Measurements from ENCODE around the gene SOCS6. TPM values are rescaled to one million over a fixed set of nuclear protein-coding genes. Genes with fewer than 3 reads are reported as not detected.

Gene SOCS6
- total and polyA plus RNA-seq, 2 of the 13 experiments (the other 11 are each of a cell fraction or from before 2014, with no cell fraction given) = 18.6 to 38.3 TPM

- no peak for TF ChIP-seq AKNA (CRISPR knock-in tag; IDR thresholded peaks at IDR 0.05; ENCODE audit: borderline replicate concordance)
- TF ChIP-seq ZNF282 (IDR thresholded peaks at IDR 0.05; ENCODE audit: partially characterized antibody) = no peak
- no peak for TF ChIP-seq SSRP1 (CRISPR knock-in tag; IDR thresholded peaks at IDR 0.05)
- no peak; the same call in 1 of the 2 replicates for TF ChIP-seq NR2F6 (IDR thresholded peaks at IDR 0.05)
- peak; percentile 41; the same call in 1 of the 2 replicates for TF ChIP-seq NR2F6 (CRISPR knock-in tag; IDR thresholded peaks at IDR 0.05)
- TF ChIP-seq ADNP (CRISPR knock-in tag; IDR thresholded peaks at IDR 0.05) = no peak
- TF ChIP-seq, protein P1, sequence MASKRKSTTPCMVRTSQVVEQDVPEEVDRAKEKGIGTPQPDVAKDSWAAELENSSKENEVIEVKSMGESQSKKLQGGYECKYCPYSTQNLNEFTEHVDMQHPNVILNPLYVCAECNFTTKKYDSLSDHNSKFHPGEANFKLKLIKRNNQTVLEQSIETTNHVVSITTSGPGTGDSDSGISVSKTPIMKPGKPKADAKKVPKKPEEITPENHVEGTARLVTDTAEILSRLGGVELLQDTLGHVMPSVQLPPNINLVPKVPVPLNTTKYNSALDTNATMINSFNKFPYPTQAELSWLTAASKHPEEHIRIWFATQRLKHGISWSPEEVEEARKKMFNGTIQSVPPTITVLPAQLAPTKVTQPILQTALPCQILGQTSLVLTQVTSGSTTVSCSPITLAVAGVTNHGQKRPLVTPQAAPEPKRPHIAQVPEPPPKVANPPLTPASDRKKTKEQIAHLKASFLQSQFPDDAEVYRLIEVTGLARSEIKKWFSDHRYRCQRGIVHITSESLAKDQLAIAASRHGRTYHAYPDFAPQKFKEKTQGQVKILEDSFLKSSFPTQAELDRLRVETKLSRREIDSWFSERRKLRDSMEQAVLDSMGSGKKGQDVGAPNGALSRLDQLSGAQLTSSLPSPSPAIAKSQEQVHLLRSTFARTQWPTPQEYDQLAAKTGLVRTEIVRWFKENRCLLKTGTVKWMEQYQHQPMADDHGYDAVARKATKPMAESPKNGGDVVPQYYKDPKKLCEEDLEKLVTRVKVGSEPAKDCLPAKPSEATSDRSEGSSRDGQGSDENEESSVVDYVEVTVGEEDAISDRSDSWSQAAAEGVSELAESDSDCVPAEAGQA (IDR thresholded peaks at IDR 0.05; ENCODE audit: low read depth) = no peak
- TF ChIP-seq, protein P1 (CRISPR knock-in tag; IDR thresholded peaks at IDR 0.05; ENCODE audit: borderline replicate concordance) = no peak
- no peak for TF ChIP-seq AGO1 (IDR thresholded peaks at IDR 0.05; ENCODE audit: low read depth, low read length, poor library complexity, severe bottlenecking)
- no peak for TF ChIP-seq POGZ (CRISPR knock-in tag; IDR thresholded peaks at IDR 0.05)
- TF ChIP-seq FOXA1 (IDR thresholded peaks at IDR 0.05) = no peak
- TF ChIP-seq FOXA1 (CRISPR knock-in tag; IDR thresholded peaks at IDR 0.05) = no peak
- TF ChIP-seq MBD4 (IDR thresholded peaks at IDR 0.05; ENCODE audit: borderline replicate concordance, low read length) = no peak
- TF ChIP-seq, protein P2, sequence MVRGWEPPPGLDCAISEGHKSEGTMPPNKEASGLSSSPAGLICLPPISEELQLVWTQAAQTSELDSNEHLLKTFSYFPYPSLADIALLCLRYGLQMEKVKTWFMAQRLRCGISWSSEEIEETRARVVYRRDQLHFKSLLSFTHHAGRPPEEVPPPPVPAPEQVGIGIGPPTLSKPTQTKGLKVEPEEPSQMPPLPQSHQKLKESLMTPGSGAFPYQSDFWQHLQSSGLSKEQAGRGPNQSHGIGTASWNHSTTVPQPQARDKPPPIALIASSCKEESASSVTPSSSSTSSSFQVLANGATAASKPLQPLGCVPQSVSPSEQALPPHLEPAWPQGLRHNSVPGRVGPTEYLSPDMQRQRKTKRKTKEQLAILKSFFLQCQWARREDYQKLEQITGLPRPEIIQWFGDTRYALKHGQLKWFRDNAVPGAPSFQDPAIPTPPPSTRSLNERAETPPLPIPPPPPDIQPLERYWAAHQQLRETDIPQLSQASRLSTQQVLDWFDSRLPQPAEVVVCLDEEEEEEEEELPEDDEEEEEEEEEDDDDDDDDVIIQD (CRISPR knock-in tag; IDR thresholded peaks at IDR 0.05; ENCODE audit: low read depth) = 0 out of 2 replicates have a peak, but pooled peaks have one; percentile 47
These were observed 75.0 kb downstream of the SOCS6 start (continued) for GRCh38 chr18:70363861-70364260.

Data from HepG2 (cell line).